NCI-H2227 (cell line): ENCODE data around the gene CCDC110.
"Not testable (repeated sequence)": the region's sequence is repeated elsewhere in the genome, so short reads cannot be mapped to it uniquely, and the experiment has no call there.

Source experiments
- DNase-seq: peaks from one replicate; lab custom pipeline; 2025; ENCODE audit not compliant: unreplicated experiment; lab: John Stamatoyannopoulos, UW

CCDC110 gene

GRCh38 chr4:185471235-185472102 lies at the start of gene CCDC110:
TSS of gene CCDC110 (minus strand) at chr4:185471733. CDS start at chr4:185471683, 50 bp downstream.
- DNase-seq: peak; percentile 79

GRCh38 chr4:185520119-185520518 lies 48.6 kb upstream of the CCDC110 start:
- DNase-seq: no peak

GRCh38 chr4:185518494-185518893 lies 47.0 kb upstream of the CCDC110 start:
- no peak for DNase-seq

GRCh38 chr4:185518069-185518468 lies 46.5 kb upstream of the CCDC110 start:
- DNase-seq: no peak

GRCh38 chr4:185515248-185515647 lies 43.7 kb upstream of the CCDC110 start:
- no peak for DNase-seq

GRCh38 chr4:185514182-185514697 lies 42.7 kb upstream of the CCDC110 start:
- no peak for DNase-seq

GRCh38 chr4:185513489-185514181 lies 42.1 kb upstream of the CCDC110 start:
- DNase-seq: no peak

GRCh38 chr4:185512516-185512915 lies 41.0 kb upstream of the CCDC110 start:
- no peak for DNase-seq

- DNase-seq: not testable (repeated sequence)
These were observed 39.7 kb upstream of the CCDC110 start for GRCh38 chr4:185511243-185511642.

- DNase-seq: no peak
These were observed 39.3 kb upstream of the CCDC110 start for GRCh38 chr4:185510806-185511205.

GRCh38 chr4:185508181-185508580 lies 36.6 kb upstream of the CCDC110 start:
- DNase-seq: no peak

GRCh38 chr4:185506422-185506821 lies 34.9 kb upstream of the CCDC110 start:
- DNase-seq: no peak

- peak; percentile 39 for DNase-seq
These were observed 32.8 kb upstream of the CCDC110 start for GRCh38 chr4:185504098-185505047.

- DNase-seq: no peak
These were observed 30.9 kb upstream of the CCDC110 start for GRCh38 chr4:185502386-185502785.

GRCh38 chr4:185500576-185500975 lies 29.0 kb upstream of the CCDC110 start:
- DNase-seq: no peak

- no peak for DNase-seq
These were observed 28.5 kb upstream of the CCDC110 start for GRCh38 chr4:185500035-185500434.

- no peak for DNase-seq
These were observed 17.1 kb upstream of the CCDC110 start for GRCh38 chr4:185488650-185489049.

GRCh38 chr4:185481401-185481800 lies 9.9 kb upstream of the CCDC110 start:
- no peak for DNase-seq

GRCh38 chr4:185480016-185480732 lies 8.6 kb upstream of the CCDC110 start:
- DNase-seq: no peak

GRCh38 chr4:185479507-185479971 lies 8.0 kb upstream of the CCDC110 start:
- no peak for DNase-seq
